Activated T-helper 17 cell treated with anti-CD3 and anti-CD28 coated beads, Interleukin-2, amount 50 U/mL, for 72 hours (primary cell): Measurements from ENCODE around the gene SERPINA9. TPM values are rescaled to one million over a fixed set of nuclear protein-coding genes. Genes with fewer than 3 reads are reported as not detected.

Source experiments
- ATAC-seq: fragments of 150-1000 bp; cut with Tn5 transposase; replicated peaks from 2 replicates; pipeline ENCODE4 v1.10.0; 2021; ENCODE audit warnings: mild to moderate bottlenecking, moderate library complexity
- H3K27ac Mint-ChIP-seq: one replicate; pipeline ENCODE4 v1.8.0; 2022; ENCODE audit warnings: mixed read lengths
- H3K27me3 Mint-ChIP-seq: one replicate; pipeline ENCODE4 v1.8.0; 2022; ENCODE audit warnings: mixed read lengths
- H3K36me3 Mint-ChIP-seq: one replicate; pipeline ENCODE4 v1.8.0; 2022; ENCODE audit warnings: low read depth, mild to moderate bottlenecking, mixed read lengths
- H3K4me1 Mint-ChIP-seq: one replicate; pipeline ENCODE4 v1.8.0; 2022; ENCODE audit warnings: mixed read lengths
- H3K4me3 Mint-ChIP-seq: one replicate; pipeline ENCODE4 v1.8.0; 2022; ENCODE audit warnings: mild to moderate bottlenecking, mixed read lengths
- H3K9me3 Mint-ChIP-seq: one replicate; pipeline ENCODE4 v1.8.0; 2022; ENCODE audit warnings: mixed read lengths
- total RNA-seq, 2 donors: library from RNA; stranded (reverse); gene quantifications; one replicate each; pipeline ENCODE4 v1.2.3, GENCODE V29; 2022

The SERPINA9 gene
- total RNA-seq, 2 donors from 2014 or later, result not detected

DNA sequence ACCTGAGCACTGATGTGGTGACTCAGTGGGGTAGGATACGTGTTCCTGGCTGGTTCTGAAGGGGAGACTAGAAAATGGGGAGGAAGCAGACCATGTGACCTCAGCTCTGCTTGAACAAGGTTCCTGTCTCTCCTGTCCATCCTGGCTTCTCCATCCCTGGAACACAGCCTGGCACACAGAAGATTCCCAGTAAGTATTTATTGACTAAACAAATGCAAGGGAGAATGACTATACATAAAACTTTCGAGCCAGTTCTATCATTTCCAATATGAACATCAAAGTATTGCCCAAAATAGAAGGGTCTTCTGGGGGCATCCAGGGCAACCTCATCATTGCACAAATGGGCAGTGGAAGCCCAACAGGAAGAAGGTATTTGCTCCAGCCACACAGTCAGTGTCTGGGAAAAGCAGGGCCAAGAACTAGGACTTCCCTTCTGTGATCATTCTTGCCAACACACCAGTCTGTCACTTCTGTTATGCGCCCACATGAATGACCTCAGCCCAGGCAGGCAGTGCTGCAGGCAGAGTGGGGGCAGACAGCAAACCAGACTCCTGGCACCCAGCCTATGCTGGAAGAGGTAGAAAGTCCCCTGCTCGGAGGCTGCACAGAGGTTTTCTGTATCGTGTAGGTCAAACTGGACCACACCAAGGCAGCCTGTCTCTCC, 5.6 kb upstream of the SERPINA9 start:
- H3K4me1 Mint-ChIP-seq, result peaks cover 16% of the 10 kb centered on the region

DNA sequence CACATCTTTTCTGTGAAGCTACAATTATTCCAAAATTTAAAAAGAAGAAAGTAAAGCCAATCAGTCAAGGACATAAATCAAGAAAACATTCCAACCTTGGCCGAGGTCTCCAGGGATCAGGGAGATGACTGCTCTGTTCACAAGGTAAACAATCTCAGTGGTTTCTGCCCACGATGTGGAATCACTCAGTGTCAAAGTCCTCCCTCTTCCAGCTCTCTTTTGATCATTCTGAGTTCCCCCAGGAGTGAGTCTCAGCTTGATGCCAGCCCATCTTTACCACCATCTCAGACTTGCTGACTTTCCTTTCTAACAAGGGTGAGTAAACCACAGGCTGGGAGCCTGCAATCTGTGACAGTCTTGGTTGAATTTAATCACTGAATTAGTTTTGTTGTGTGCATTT, 4.8 kb upstream of the SERPINA9 start:
- peaks cover 10% of the 10 kb centered on the region for H3K4me1 Mint-ChIP-seq
- no peaks in the 10 kb centered on the region for H3K36me3 Mint-ChIP-seq
- H3K27me3 Mint-ChIP-seq, result no peaks in the 10 kb centered on the region
- H3K27ac Mint-ChIP-seq, result no peak overlapping the region
- ATAC-seq, result peak; percentile 61
- H3K4me3 Mint-ChIP-seq, result no peak overlapping the region
- H3K9me3 Mint-ChIP-seq, result peaks cover 6% of the 10 kb centered on the region

More for the DNA sequence above, 5.6 kb upstream of the SERPINA9 start:
- H3K4me3 Mint-ChIP-seq, result no peak overlapping the region
- no peaks in the 10 kb centered on the region for H3K36me3 Mint-ChIP-seq
- ATAC-seq, result peak; percentile 56
- H3K27ac Mint-ChIP-seq, result no peak overlapping the region
- peaks cover 6% of the 10 kb centered on the region for H3K9me3 Mint-ChIP-seq
- no peaks in the 10 kb centered on the region for H3K27me3 Mint-ChIP-seq

DNA sequence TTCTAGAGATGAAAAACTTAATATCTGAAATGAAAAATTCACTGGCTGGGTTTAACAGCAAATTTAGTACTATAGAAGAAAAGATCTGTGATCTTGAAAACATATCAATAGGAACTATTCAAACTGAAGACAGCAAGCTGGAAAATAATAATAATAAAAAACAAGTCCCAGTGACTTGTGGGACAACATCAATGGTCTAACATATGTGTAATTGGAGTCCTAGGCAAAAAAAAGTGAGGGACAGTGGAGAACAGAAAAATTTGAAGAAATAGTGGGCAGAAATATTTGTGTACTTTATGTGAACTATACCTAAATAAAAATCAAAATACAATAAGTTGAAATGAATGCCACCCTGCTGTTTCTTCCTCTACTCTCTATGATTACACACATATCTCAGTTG, 2.4 kb upstream of the SERPINA9 start:
- no peak for ATAC-seq
- H3K27me3 Mint-ChIP-seq, result no peaks in the 10 kb centered on the region
- peaks cover 3% of the 10 kb centered on the region for H3K4me1 Mint-ChIP-seq
- no peak overlapping the region for H3K27ac Mint-ChIP-seq
- H3K9me3 Mint-ChIP-seq, result peaks cover 6% of the 10 kb centered on the region
- no peak overlapping the region for H3K4me3 Mint-ChIP-seq
- H3K36me3 Mint-ChIP-seq, result no peaks in the 10 kb centered on the region

DNA sequence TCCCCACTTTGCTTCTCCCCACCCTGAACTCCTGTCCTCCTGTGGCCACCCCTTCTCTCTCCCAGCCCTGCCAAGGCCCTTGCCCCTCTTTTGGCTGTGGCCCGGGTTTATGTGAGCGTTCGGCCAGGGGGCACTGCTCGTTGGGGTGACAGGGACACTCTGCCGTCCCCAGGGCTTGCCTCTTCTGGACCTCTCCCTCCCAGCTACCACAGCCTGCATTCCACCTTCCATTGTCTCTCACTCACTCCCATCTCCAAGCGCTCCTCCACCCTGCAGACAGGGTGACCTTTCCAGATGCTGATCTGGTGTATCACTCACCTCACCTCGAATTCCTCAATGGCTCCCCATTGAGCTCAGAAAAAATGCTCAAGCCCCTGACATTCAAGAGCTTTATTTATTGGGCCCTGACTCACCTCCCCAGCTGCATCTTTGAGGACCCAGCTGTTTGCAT, 1.4 kb downstream of the SERPINA9 start:
- H3K9me3 Mint-ChIP-seq, result peaks cover 6% of the 10 kb centered on the region
- H3K27me3 Mint-ChIP-seq, result peaks cover 10% of the 10 kb centered on the region
- H3K4me3 Mint-ChIP-seq, result no peak overlapping the region
- no peaks in the 10 kb centered on the region for H3K36me3 Mint-ChIP-seq
- ATAC-seq, result no peak
- H3K27ac Mint-ChIP-seq, result no peak overlapping the region
- H3K4me1 Mint-ChIP-seq, result no peaks in the 10 kb centered on the region

DNA sequence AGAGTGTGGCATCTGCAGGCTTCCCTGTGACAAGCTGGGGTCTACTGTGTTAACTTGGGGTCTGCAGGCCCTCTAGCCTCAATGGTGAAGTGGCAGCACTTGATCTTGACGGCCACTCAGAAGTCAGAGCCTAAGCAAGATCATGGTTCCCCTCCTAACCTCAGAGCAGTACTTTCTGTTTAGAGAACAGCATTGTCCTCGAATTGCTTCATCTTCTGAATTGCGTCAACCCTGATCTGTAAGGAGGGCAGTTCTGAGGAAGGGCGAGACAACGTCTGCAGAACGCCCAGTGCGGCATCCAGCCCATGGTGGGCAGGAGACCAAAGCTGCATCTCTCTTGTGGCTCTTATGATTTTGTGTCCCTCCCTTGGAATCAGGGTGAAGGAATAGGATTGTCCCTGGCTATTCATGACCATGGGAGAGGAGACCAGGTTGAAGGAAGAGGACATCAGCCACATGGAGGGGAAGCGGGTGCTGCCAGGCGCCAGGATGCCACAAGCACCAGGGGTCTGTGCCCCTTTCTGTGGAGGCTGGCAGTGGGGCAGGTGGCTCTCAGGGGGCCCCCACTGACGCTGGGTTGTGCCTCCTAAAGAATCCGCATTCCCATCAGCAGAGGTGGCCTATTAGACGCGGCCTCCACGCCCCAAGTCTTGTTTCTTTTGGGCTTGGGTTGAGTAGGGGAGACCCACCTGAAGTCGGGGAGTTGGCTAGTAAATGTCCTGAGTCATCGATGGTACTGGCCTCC, 2.2 kb downstream of the SERPINA9 start:
- Mint-ChIP-seq H3K9me3 (peaks cover 4% of the 10 kb centered on the region), H3K36me3 (no peaks in the 10 kb centered on the region), H3K4me1 (no peaks in the 10 kb centered on the region), H3K4me3 (no peak overlapping the region), H3K27me3 (peaks cover 10% of the 10 kb centered on the region), H3K27ac (no peak overlapping the region)
- no peak for ATAC-seq

DNA sequence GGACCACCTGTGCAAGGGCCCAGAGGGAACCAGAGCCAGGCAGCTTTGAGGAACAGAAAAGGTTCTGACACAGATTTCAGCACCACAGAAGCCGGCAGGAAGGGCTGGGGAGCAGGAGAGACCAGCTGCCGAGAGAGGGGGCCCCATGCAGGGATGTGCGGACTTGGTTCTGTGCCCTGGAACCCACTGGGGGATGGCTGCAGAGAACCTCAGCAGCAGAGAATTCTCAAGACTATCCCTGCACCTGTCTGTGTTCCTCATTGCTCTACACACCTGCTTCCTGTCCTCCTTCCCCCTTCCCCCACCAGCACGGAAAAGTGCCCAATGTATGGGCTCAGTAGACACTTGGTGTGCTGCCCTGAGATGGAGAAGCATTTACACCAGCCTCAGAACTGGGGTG, 3.2 kb downstream of the SERPINA9 start:
- no peak overlapping the region for H3K4me3 Mint-ChIP-seq
- ATAC-seq, result no peak

DNA sequence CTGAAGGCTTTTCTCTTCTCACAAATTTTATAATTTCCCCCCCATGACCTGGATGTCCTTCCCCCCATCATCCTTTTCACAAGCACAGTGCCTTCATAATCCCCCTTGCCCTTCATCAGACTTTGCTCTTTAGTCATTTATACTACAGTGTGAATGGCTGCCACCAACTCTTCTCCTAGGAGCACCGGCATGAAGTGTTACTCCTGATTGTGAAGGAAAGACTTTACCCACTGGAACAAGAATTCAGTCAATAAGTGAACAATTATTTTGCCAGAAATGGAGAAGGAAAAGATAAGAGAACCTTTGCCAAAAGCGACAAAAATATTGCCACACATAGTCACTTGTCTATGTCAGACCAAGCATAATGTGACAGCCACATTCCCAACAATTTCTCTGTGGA, 5.0 kb downstream of the SERPINA9 start:
- H3K9me3 Mint-ChIP-seq, result peaks cover 9% of the 10 kb centered on the region
- no peaks in the 10 kb centered on the region for H3K4me1 Mint-ChIP-seq
- H3K36me3 Mint-ChIP-seq, result no peaks in the 10 kb centered on the region
- ATAC-seq, result no peak
- H3K4me3 Mint-ChIP-seq, result no peak overlapping the region
- peaks cover 22% of the 10 kb centered on the region for H3K27me3 Mint-ChIP-seq
- no peak overlapping the region for H3K27ac Mint-ChIP-seq

More for the DNA sequence above, 3.2 kb downstream of the SERPINA9 start:
- H3K9me3 Mint-ChIP-seq, result peaks cover 2% of the 10 kb centered on the region
- no peaks in the 10 kb centered on the region for H3K4me1 Mint-ChIP-seq
- H3K27me3 Mint-ChIP-seq, result peaks cover 14% of the 10 kb centered on the region
- no peaks in the 10 kb centered on the region for H3K36me3 Mint-ChIP-seq
- H3K27ac Mint-ChIP-seq, result no peak overlapping the region

DNA sequence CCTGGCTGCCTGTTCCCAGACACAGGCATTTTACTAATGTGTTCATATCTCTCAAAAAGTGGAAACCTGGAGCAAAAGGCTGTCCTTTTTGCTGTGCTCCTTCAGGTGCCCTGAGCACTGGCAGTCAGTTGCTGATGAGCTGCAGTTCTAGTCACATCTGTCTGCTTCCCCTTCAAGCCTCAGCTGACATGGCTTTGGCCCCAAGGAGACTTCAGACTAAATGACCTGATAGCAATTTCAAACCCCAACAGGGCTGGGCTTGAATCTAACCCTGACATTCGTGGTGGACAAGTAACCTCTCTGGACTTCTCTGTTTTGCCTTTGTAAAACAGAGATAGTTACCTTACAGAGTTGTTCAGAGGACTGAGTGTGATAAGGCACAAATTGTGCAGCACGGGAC, 5.7 kb downstream of the SERPINA9 start:
- Mint-ChIP-seq H3K36me3 (no peaks in the 10 kb centered on the region), H3K9me3 (peaks cover 9% of the 10 kb centered on the region), H3K27ac (no peak overlapping the region), H3K4me1 (no peaks in the 10 kb centered on the region), H3K4me3 (no peak overlapping the region), H3K27me3 (peaks cover 23% of the 10 kb centered on the region)
- no peak for ATAC-seq

DNA sequence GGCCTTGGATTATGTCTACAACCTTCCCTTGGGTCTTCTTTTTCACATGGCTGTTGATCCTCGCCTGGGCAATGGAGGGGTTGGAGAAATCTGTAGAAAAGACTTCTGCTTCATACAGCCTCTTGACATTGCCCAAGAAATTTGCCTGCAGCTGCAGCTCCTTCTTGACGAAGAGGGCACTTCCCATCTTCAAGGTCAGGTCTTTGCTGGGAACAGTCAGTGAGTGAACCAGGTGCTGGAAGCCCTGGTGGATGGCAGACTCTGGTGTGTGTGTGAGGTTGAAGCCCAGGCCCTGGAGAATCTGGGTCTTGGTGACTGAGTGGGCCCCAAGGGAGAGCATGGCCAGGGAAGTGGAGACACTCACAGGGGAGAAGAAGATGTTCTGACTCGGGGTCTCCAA, 6.7 kb downstream of the SERPINA9 start:
- Mint-ChIP-seq H3K4me3 (no peak overlapping the region), H3K4me1 (no peaks in the 10 kb centered on the region), H3K27me3 (peaks cover 23% of the 10 kb centered on the region), H3K27ac (no peak overlapping the region), H3K9me3 (peaks cover 9% of the 10 kb centered on the region), H3K36me3 (no peaks in the 10 kb centered on the region)
- no peak for ATAC-seq

DNA sequence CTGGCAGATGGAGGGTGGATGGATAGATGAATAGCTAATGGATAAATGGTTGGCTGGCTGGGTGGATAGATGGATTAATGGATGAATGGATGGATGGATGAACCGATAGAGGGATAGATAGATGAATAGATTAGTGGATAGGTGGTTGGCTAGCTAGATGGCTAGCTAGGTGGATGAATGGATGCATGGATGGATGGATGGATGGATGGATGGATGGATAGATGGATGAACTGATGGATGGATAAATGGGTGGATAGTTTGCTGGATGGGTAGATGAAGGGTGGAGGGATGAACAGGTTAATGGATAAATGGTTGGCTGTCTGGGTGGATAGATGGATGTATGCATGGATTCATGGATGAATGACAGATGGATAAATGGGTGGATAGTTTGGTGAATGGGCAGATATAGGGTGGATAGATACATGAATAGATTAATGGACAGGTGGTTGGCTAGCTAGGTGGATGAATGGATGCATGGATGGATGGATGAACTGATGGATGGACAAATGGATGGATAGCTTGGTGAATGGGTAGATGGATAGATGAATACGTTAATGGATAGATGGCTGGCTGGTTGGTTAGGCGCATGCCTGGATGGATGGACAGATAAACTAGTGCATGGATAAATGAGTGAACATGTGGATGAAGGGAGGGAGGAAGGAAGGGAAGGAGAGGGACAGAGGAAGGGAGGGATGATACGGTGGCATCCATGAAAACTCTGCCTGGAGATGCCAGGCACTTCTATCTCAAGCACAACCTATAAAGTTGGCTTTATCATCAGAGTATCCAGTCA, 8.1 kb downstream of the SERPINA9 start:
- no peak overlapping the region for H3K27ac Mint-ChIP-seq
- H3K4me1 Mint-ChIP-seq, result no peaks in the 10 kb centered on the region
- no peaks in the 10 kb centered on the region for H3K36me3 Mint-ChIP-seq
- ATAC-seq, result no peak
- peaks cover 23% of the 10 kb centered on the region for H3K27me3 Mint-ChIP-seq
- H3K9me3 Mint-ChIP-seq, result peaks cover 9% of the 10 kb centered on the region
- H3K4me3 Mint-ChIP-seq, result no peak overlapping the region

DNA sequence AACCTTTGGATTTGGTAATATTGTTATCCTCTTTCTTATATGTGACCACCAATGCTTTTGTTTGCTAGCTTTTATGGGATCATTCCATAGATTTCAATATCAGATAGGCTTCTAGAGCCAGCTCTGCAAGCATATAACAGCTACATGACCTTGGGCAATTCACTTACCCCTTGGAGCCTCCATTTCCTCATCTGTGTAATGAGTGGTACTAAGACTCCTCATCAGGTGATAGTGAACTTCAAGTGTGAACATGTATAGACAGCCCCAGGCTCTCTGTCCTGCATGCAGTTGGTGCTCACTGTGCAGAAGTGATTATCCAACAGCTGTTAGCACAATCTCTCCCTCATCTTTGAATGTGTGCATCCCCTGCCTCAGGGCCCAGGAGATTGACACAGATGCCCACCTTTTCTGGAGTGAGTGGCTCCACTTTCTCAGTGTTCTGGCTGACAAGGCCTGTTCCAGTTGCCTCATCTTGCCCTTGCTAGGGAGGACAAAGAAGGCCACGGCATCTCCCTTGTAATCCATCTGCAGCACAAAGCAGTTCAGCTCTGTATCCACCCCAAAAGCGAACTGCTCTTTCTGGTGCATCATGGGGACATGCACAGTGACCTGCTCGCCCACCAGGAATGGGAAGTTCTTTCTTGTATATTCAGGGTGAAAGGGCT, 9.2 kb downstream of the SERPINA9 start:
- Mint-ChIP-seq H3K9me3 (peaks cover 9% of the 10 kb centered on the region), H3K27ac (no peak overlapping the region), H3K4me1 (no peaks in the 10 kb centered on the region), H3K4me3 (no peak overlapping the region), H3K36me3 (no peaks in the 10 kb centered on the region), H3K27me3 (peaks cover 21% of the 10 kb centered on the region)
- no peak for ATAC-seq

DNA sequence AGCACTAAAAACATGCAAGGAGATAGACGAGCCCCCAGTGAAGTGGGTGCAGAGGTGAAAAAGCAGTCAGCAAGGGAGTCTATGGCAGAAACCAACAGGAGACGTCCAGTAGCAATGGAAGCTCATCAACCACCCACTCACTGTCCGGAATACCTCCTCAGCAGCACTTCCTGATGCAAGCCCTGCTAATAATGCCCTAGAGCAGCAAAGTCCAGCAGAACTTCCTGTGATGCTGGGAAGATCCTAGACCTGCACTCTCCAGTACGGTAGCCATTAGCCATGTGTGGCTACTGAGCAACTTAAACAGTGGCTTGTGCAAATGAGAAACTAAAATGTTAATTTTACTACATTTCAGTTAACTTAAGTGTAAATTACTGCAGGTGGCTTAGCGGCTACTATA, 11.0 kb downstream of the SERPINA9 start:
- H3K9me3 Mint-ChIP-seq, result peaks cover 9% of the 10 kb centered on the region
- no peak overlapping the region for H3K27ac Mint-ChIP-seq
- ATAC-seq, result no peak
- no peak overlapping the region for H3K4me3 Mint-ChIP-seq
- H3K27me3 Mint-ChIP-seq, result peaks cover 18% of the 10 kb centered on the region
- H3K4me1 Mint-ChIP-seq, result peaks cover 4% of the 10 kb centered on the region
- no peaks in the 10 kb centered on the region for H3K36me3 Mint-ChIP-seq

DNA sequence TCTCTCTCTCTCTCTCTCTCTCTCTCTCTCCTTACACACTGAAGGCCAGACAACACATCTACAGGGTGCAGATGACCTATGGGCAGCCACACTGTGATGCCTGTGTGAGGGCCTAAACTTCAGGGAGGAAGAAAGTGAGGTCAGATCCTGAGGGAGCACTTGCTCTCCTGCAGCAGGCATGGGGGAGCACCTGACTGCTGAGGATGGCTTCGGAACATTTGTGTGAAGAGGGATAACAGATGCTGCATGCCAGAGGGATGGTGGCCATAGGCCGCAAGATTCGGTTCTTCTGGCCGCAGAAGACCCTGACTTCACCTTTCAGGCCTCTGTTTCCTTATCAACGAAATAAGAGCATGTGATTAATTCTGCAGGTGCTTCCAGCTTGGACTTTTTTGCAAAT, 11.7 kb downstream of the SERPINA9 start:
- Mint-ChIP-seq H3K4me1 (peaks cover 4% of the 10 kb centered on the region), H3K9me3 (peaks cover 9% of the 10 kb centered on the region), H3K27me3 (peaks cover 21% of the 10 kb centered on the region), H3K4me3 (no peak overlapping the region), H3K36me3 (no peaks in the 10 kb centered on the region), H3K27ac (no peak overlapping the region)
- ATAC-seq, result no peak
